GM12878 (cell line): ENCODE measurements around the gene MEGF11. TPM values are rescaled to one million over a fixed set of nuclear protein-coding genes. Genes with fewer than 3 reads are reported as not detected.

ENCODE experiments used
- ATAC-seq: fragments of 200-7000 bp; cut with Tn5 transposase; 3 replicates; pipeline ENCODE4 v1.9.1; 2020; ENCODE audit warnings: mild to moderate bottlenecking, moderate library complexity
- BruUV-seq: library from RNA; stranded (reverse); fragments of 400-500 nt; replicated peaks from 2 replicates; lab custom pipeline; 2021; lab: Mats Ljungman, UMichigan
- CTCF ChIA-PET: fragments of 300-600 bp; sonication (Branson Sonifier 250); formaldehyde crosslinking; extraction: SDS; loops from one replicate; lab custom pipeline; 2021; ENCODE audit warnings: inconsistent platforms; lab: Yijun Ruan, JAX
- POLR2A ChIA-PET: fragments of 350-600 bp; formaldehyde crosslinking; extraction: SDS; loops from one replicate; lab custom pipeline; 2021; ENCODE audit warnings: inconsistent platforms; lab: Charles Lee
- RAD21 ChIA-PET: fragments of 300-600 bp; sonication (Branson Sonifier 250); formaldehyde crosslinking; loops from one replicate; lab custom pipeline; 2023; ENCODE audit warnings: antibody characterized with exemption; ENCODE audit not compliant: unreplicated experiment; lab: Charles Lee
- SMC1A ChIA-PET: fragments of 300-600 bp; sonication (Branson Sonifier 250); formaldehyde crosslinking; loops from one replicate; lab custom pipeline; 2023; ENCODE audit not compliant: unreplicated experiment, uncharacterized antibody; lab: Charles Lee
- DNase-seq: peaks from one replicate; pipeline ENCODE4 v3.0.0-alpha.2; 2011; ENCODE audit warnings: low read depth, low spot score
- FAIRE-seq: peaks from 3 replicates; lab custom pipeline; 2011; peaks lifted over from hg19 to GRCh38; lab: Jason Lieb, UNC
- H2AFZ ChIP-seq: 2 replicates; pipeline ENCODE4 v1.6.0; 2011; ENCODE audit warnings: low read depth, low read length, control low read depth; ENCODE audit not compliant: control insufficient read depth
- H3K27ac ChIP-seq: 2 replicates; pipeline ENCODE4 v1.5.1; 2011; ENCODE audit warnings: control low read depth; ENCODE audit not compliant: control insufficient read depth, insufficient read depth
- H3K27me3 ChIP-seq, 2 experiments: replicated peaks in 1 of 2; 2 replicates each; pipeline versions ENCODE4 v1.6.0 to v1.6.1; 2011; ENCODE audit warnings: low read length in 1 of 2; ENCODE audit not compliant: control insufficient read depth in 2 of 2, insufficient read depth in 2 of 2
- H3K36me3 ChIP-seq, 2 experiments: 2 replicates each; pipeline ENCODE4 v1.5.1; 2011; ENCODE audit warnings: low read length in 1 of 2; ENCODE audit not compliant: control insufficient read depth in 2 of 2, insufficient read depth in 2 of 2
- H3K4me1 ChIP-seq: 2 replicates; pipeline ENCODE4 v1.6.1; 2011; ENCODE audit warnings: mild to moderate bottlenecking, low read length, moderate library complexity, mixed read lengths; ENCODE audit not compliant: control insufficient read depth, insufficient read depth
- H3K4me2 ChIP-seq: 2 replicates; pipeline ENCODE4 v1.6.0; 2011; ENCODE audit warnings: control low read depth; ENCODE audit not compliant: control insufficient read depth, insufficient read depth
- H3K4me3 ChIP-seq: fragments of 200-600 bp; sonication (generic); 2 replicates; pipeline ENCODE4 v1.5.1; 2016
- H3K79me2 ChIP-seq: 2 replicates; pipeline ENCODE4 v1.6.0; 2011; ENCODE audit warnings: low read length; ENCODE audit not compliant: control insufficient read depth, insufficient read depth
- H3K9ac ChIP-seq: 2 replicates; pipeline ENCODE4 v1.8.0; 2011; ENCODE audit warnings: low read length, control low read depth, mixed read lengths; ENCODE audit not compliant: control insufficient read depth, insufficient read depth
- H3K9me3 ChIP-seq: replicated peaks from 3 replicates; pipeline ENCODE4 v1.5.1; 2011; ENCODE audit warnings: mild to moderate bottlenecking, low read length; ENCODE audit not compliant: control insufficient read depth, insufficient read depth
- H4K20me1 ChIP-seq: 2 replicates; pipeline ENCODE4 v1.6.0; 2011; ENCODE audit not compliant: control insufficient read depth, insufficient read depth
- BCLAF1 ChIP-seq: fragments of 450-650 bp; IDR thresholded peaks from 2 replicates; pipeline ENCODE4 v1.6.1; 2017; ENCODE audit warnings: antibody characterized with exemption, mild to moderate bottlenecking, moderate library complexity
- CBX3 ChIP-seq: fragments of 200-600 bp; sonication (generic); IDR thresholded peaks from 2 replicates; pipeline ENCODE4 v1.6.1; 2016; ENCODE audit warnings: low read depth, borderline replicate concordance
- DPF2 ChIP-seq: fragments of 450-650 bp; IDR thresholded peaks from 2 replicates; pipeline ENCODE4 v1.6.1; 2017; ENCODE audit warnings: mild to moderate bottlenecking
- EGR1 ChIP-seq, 2 experiments: IDR thresholded peaks; 1 replicate in 1 of 2; 2 replicates in 1 of 2; pipeline ENCODE4 v1.6.1; 2011 to 2012; ENCODE audit warnings: low read depth in 2 of 2, low read length in 2 of 2, borderline replicate concordance in 1 of 2, mild to moderate bottlenecking in 1 of 2, moderate library complexity in 1 of 2
- ESRRA ChIP-seq: IDR thresholded peaks from 2 replicates; pipeline ENCODE4 v1.6.1; 2012; ENCODE audit warnings: mild to moderate bottlenecking, low read length, improper control_type of control experiment
- HDAC2 ChIP-seq: fragments of 200-600 bp; sonication (generic); IDR thresholded peaks from 2 replicates; pipeline ENCODE4 v1.6.1; 2017
- HDGF ChIP-seq: fragments of 450-650 bp; IDR thresholded peaks from 2 replicates; pipeline ENCODE4 v1.6.1; 2016; ENCODE audit warnings: antibody characterized with exemption
- KAT2A ChIP-seq: conservative IDR thresholded peaks from 2 replicates; pipeline ENCODE4 v1.6.1; 2011; ENCODE audit warnings: low read depth, low read length; ENCODE audit not compliant: control insufficient read depth
- NR2C2 ChIP-seq: IDR thresholded peaks from 2 replicates; pipeline ENCODE4 v1.6.1; 2011; ENCODE audit warnings: borderline replicate concordance, low read depth; ENCODE audit not compliant: control insufficient read depth, insufficient read length
- SIX5 ChIP-seq: IDR thresholded peaks from 2 replicates; pipeline ENCODE4 v1.6.1; 2011; ENCODE audit warnings: mild to moderate bottlenecking, low read depth, low read length, moderate library complexity; ENCODE audit not compliant: severe bottlenecking
- TCF7 ChIP-seq: IDR thresholded peaks from 2 replicates; pipeline ENCODE4 v1.6.1; 2014; ENCODE audit warnings: antibody characterized with exemption, borderline replicate concordance
- WGBS: methylation state at CpG from one replicate; pipeline ENCODE4 v1.1.6; 2016; ENCODE audit warnings: low lambda C conversion rate; ENCODE audit not compliant: insufficient replicate concordance, insufficient coverage; ENCODE audit errors: missing lambda C conversion rate; 5-methylcytosine and 5-hydroxymethylcytosine counted together
- in situ Hi-C: fragments of 300-500 bp; cut with MboI; formaldehyde crosslinking; loops from 9 replicates; pipeline ENCODE4 v1.14.3; 2018; ENCODE audit warnings: mixed read lengths
- intact Hi-C: fragments of 100-400 bp; cut with micrococcal nuclease; formaldehyde crosslinking; loops from one replicate; pipeline ENCODE4 v1.14.2; 2022; ENCODE audit not compliant: unreplicated experiment
- polyA plus RNA-seq, 11 experiments: library from polyadenylated mRNA; depleted of rRNA in 4 of 11; unstranded in 6 of 11; stranded (reverse) in 5 of 11; fragments of >200 nt; fragmentation: Nextera tagmentation in 4 of 11; fragmentation: Illumina TruSeq in 1 of 11; extraction: Ambion mirVana in 4 of 11; extraction: Trizol in 1 of 11; gene quantifications; 1 replicate in 1 of 11; 2 replicates in 10 of 11; pipeline versions ENCODE4 v1.2.1 to v1.2.3, GENCODE V29; 2011 to 2016; ENCODE audit warnings: inconsistent platforms in 2 of 11, missing spikeins in 2 of 11, low read depth in 1 of 11
- total RNA-seq, 4 experiments: library from RNA; depleted of rRNA in 3 of 4; stranded (reverse); fragments of >200 nt in 3 of 4; fragmentation: Illumina TruSeq in 1 of 4; extraction: Trizol in 1 of 4; gene quantifications; 2 replicates each; pipeline versions ENCODE4 v1.2.1 to v1.2.3, GENCODE V29; 2013 to 2021
- TF ChIP-seq, protein P1 (sequence below): IDR thresholded peaks from 2 replicates; pipeline ENCODE4 v1.6.1; 2012; ENCODE audit warnings: low read depth, low read length, improper control_type of control experiment
- TF ChIP-seq, protein P2 (sequence below): fragments of 450-650 bp; IDR thresholded peaks from 2 replicates; pipeline ENCODE4 v1.6.1; 2018; ENCODE audit warnings: borderline replicate concordance, mild to moderate bottlenecking; ENCODE audit not compliant: partially characterized antibody
- TF ChIP-seq, protein P3 (sequence below), 3 experiments: IDR thresholded peaks in 2 of 3; conservative IDR thresholded peaks in 1 of 3; 2 replicates each; pipeline ENCODE4 v1.5.1; 2011; ENCODE audit warnings: low read depth in 3 of 3, low read length in 3 of 3, mild to moderate bottlenecking in 3 of 3, control low read depth in 2 of 3, moderate library complexity in 2 of 3, inconsistent platforms in 1 of 3, mixed read lengths in 1 of 3; ENCODE audit not compliant: control insufficient read depth in 2 of 3, insufficient read depth in 1 of 3; ENCODE audit errors: extremely low read depth in 1 of 3

MEGF11 gene
- total and polyA plus RNA-seq, 10 of the 15 experiments (the other 5 are each of a cell fraction or from before 2014, with no cell fraction given) = 0.03 to 1.7 (median 0.49) TPM

- SMC1A ChIA-PET = no interaction called here
- BruUV-seq = no TSS peak
- Histone ChIP-seq H3K9ac (no peak overlapping the region), H3K27ac (no peak overlapping the region), H4K20me1 (no peaks in the 10 kb centered on the region), H3K9me3 (no peaks in the 10 kb centered on the region), H3K4me1 (no peaks in the 10 kb centered on the region), H3K27me3 (peaks cover 8 to 13% of the 10 kb centered on the region in 2 experiments), H3K4me2 (no peak overlapping the region), H2AFZ (no peak overlapping the region), H3K4me3 (no peak overlapping the region), H3K79me2 (no peaks in the 10 kb centered on the region), H3K36me3 (no peaks in the 10 kb centered on the region)
- in situ Hi-C loops (no loop called here), intact Hi-C loops (no loop called here)
- ATAC-seq (no peak), DNase-seq (no peak), FAIRE-seq (no peak)
- 21% methylated on average over 1 of the region's 1 CpG for WGBS
- POLR2A ChIA-PET = no interaction called here
- CTCF ChIA-PET = no interaction called here
- RAD21 ChIA-PET = no interaction called here
- TF ChIP-seq, protein P1, sequence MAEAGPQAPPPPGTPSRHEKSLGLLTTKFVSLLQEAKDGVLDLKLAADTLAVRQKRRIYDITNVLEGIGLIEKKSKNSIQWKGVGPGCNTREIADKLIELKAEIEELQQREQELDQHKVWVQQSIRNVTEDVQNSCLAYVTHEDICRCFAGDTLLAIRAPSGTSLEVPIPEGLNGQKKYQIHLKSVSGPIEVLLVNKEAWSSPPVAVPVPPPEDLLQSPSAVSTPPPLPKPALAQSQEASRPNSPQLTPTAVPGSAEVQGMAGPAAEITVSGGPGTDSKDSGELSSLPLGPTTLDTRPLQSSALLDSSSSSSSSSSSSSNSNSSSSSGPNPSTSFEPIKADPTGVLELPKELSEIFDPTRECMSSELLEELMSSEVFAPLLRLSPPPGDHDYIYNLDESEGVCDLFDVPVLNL = no peak
- TF ChIP-seq NR2C2 = no peak
- no peak for TF ChIP-seq TCF7
- TF ChIP-seq ESRRA = no peak
- no peak for TF ChIP-seq BCLAF1
- TF ChIP-seq HDGF = no peak
- no peak for TF ChIP-seq EGR1 (IDR thresholded peaks at IDR 0.05; ENCODE audit: borderline replicate concordance in 1 of 2, low read depth in 2 of 2, low read length in 2 of 2)
- TF ChIP-seq, protein P2, sequence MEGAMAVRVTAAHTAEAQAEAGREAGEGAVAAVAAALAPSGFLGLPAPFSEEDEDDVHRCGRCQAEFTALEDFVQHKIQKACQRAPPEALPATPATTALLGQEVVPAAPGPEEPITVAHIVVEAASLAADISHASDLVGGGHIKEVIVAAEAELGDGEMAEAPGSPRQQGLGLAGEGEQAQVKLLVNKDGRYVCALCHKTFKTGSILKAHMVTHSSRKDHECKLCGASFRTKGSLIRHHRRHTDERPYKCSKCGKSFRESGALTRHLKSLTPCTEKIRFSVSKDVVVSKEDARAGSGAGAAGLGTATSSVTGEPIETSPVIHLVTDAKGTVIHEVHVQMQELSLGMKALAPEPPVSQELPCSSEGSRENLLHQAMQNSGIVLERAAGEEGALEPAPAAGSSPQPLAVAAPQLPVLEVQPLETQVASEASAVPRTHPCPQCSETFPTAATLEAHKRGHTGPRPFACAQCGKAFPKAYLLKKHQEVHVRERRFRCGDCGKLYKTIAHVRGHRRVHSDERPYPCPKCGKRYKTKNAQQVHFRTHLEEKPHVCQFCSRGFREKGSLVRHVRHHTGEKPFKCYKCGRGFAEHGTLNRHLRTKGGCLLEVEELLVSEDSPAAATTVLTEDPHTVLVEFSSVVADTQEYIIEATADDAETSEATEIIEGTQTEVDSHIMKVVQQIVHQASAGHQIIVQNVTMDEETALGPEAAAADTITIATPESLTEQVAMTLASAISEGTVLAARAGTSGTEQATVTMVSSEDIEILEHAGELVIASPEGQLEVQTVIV = no peak
- TF ChIP-seq DPF2 = no peak
- no peak for TF ChIP-seq HDAC2
- TF ChIP-seq, protein P3, sequence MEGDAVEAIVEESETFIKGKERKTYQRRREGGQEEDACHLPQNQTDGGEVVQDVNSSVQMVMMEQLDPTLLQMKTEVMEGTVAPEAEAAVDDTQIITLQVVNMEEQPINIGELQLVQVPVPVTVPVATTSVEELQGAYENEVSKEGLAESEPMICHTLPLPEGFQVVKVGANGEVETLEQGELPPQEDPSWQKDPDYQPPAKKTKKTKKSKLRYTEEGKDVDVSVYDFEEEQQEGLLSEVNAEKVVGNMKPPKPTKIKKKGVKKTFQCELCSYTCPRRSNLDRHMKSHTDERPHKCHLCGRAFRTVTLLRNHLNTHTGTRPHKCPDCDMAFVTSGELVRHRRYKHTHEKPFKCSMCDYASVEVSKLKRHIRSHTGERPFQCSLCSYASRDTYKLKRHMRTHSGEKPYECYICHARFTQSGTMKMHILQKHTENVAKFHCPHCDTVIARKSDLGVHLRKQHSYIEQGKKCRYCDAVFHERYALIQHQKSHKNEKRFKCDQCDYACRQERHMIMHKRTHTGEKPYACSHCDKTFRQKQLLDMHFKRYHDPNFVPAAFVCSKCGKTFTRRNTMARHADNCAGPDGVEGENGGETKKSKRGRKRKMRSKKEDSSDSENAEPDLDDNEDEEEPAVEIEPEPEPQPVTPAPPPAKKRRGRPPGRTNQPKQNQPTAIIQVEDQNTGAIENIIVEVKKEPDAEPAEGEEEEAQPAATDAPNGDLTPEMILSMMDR (IDR thresholded peaks at IDR 0.05 in 2 of 3, conservative IDR thresholded peaks at IDR 0.05 in 1 of 3; ENCODE audit: control insufficient read depth in 2 of 3, extremely low read depth in 1 of 3, insufficient read depth in 1 of 3, low read depth in 3 of 3, low read length in 3 of 3) = no peak
- no peak for TF ChIP-seq KAT2A
- no peak for TF ChIP-seq CBX3
- TF ChIP-seq SIX5 = no peak
Measured at GRCh38 chr15:66246937-66247336, 6.6 kb downstream of the MEGF11 start.
